ENCODE results near the gene DNMBP.

GRCh38 chr10:99850767-99851340 is 158.9 kb downstream of the DNMBP start:
- TF ChIP-seq POLR2A (IDR thresholded peaks at IDR 0.05; ENCODE audit: low read length) (no peak), GATA1 (IDR thresholded peaks at IDR 0.05; ENCODE audit: low read depth, low read length) (no peak)
